GM19397 (cell line): ENCODE measurements around the gene SHISA7.
"Not testable (repeated sequence)": the region's sequence is repeated elsewhere in the genome, so short reads cannot be mapped to it uniquely, and the experiment has no call there.

Source experiments
- ATAC-seq: cut with Tn5 transposase; IDR thresholded peaks from one replicate; pipeline ENCODE4 v1.9.1; 2021; ENCODE audit warnings: mild to moderate bottlenecking, moderate library complexity; ENCODE audit not compliant: unreplicated experiment

SHISA7 gene

GRCh38 chr19:55448175-55448490 is 5.0 kb upstream of the SHISA7 start:
- ATAC-seq = not testable (repeated sequence)

- no peak for ATAC-seq
Measured at GRCh38 chr19:55447421-55448174, 4.5 kb upstream of the SHISA7 start.

GRCh38 chr19:55446060-55446459 is 3.0 kb upstream of the SHISA7 start:
- no peak for ATAC-seq

GRCh38 chr19:55444646-55445045 is 1.5 kb upstream of the SHISA7 start:
- ATAC-seq = no peak

- no peak for ATAC-seq
Measured at GRCh38 chr19:55443824-55444480, 852 bp upstream of the SHISA7 start.

- ATAC-seq = no peak
Measured at GRCh38 chr19:55442372-55442961, 633 bp downstream of the SHISA7 start.

GRCh38 chr19:55441692-55442321 is 1.3 kb downstream of the SHISA7 start:
- ATAC-seq = no peak

GRCh38 chr19:55441319-55441691 is 1.8 kb downstream of the SHISA7 start:
- ATAC-seq = no peak

- ATAC-seq = no peak
Measured at GRCh38 chr19:55440411-55441105, 2.5 kb downstream of the SHISA7 start.

- no peak for ATAC-seq
Measured at GRCh38 chr19:55439052-55439451, 4.0 kb downstream of the SHISA7 start.

GRCh38 chr19:55437410-55437809 is 5.7 kb downstream of the SHISA7 start:
- no peak for ATAC-seq

GRCh38 chr19:55436847-55437246 is 6.3 kb downstream of the SHISA7 start:
- ATAC-seq = no peak

- ATAC-seq = no peak
Measured at GRCh38 chr19:55435020-55435419, 8.1 kb downstream of the SHISA7 start.

- ATAC-seq = no peak
Measured at GRCh38 chr19:55434356-55434919, 8.7 kb downstream of the SHISA7 start.

GRCh38 chr19:55433292-55433691 is 9.8 kb downstream of the SHISA7 start:
- ATAC-seq = no peak

GRCh38 chr19:55432241-55432959 is 10.7 kb downstream of the SHISA7 start:
- ATAC-seq = no peak

GRCh38 chr19:55431183-55431582 is 11.9 kb downstream of the SHISA7 start:
- no peak for ATAC-seq

- ATAC-seq = no peak
Measured at GRCh38 chr19:55426042-55426441, 17.1 kb downstream of the SHISA7 start.

GRCh38 chr19:55424518-55424917 is 18.6 kb downstream of the SHISA7 start:
- no peak for ATAC-seq
